Naive thymus-derived CD4-positive, alpha-beta T cell (primary cell): Measurements from ENCODE around the gene ALDH1A2. TPM values are rescaled to one million over a fixed set of nuclear protein-coding genes. Genes with fewer than 3 reads are reported as not detected.
A peak's percentile ranks its signal among the peaks of the same experiment; 100 is the strongest.
"Not testable (repeated sequence)": the region's sequence is repeated elsewhere in the genome, so short reads cannot be mapped to it uniquely, and the experiment has no call there.

ENCODE experiments used
- ATAC-seq: fragments of 150-1000 bp; cut with Tn5 transposase; 2 replicates; pipeline ENCODE4 v1.10.0; 2021; ENCODE audit warnings: mild to moderate bottlenecking, moderate library complexity
- CTCF ChIA-PET: fragments of 350-600 bp; sonication (Branson Sonifier 250); formaldehyde crosslinking; loops from one replicate; lab custom pipeline; 2021; ENCODE audit warnings: antibody characterized with exemption; lab: Charles Lee
- POLR2A ChIA-PET: fragments of 350-600 bp; sonication (Branson Sonifier 250); formaldehyde crosslinking; loops from one replicate; lab custom pipeline; 2021; ENCODE audit warnings: antibody characterized with exemption, inconsistent platforms; lab: Charles Lee
- DNase-seq, 9 donors: peaks; one replicate each; pipeline versions ENCODE4 v3.0.0 to v3.0.0-alpha.2; 2020 to 2022; ENCODE audit warnings: mixed read lengths in 1 of 9
- H3K27ac ChIP-seq: one replicate; pipeline ENCODE4 v1.7.0; 2013; ENCODE audit warnings: mild to moderate bottlenecking, low read depth, low read length, moderate library complexity
- H3K27me3 ChIP-seq, 2 donors: one replicate each; pipeline ENCODE4 v1.7.0; 2013; ENCODE audit warnings: low read length in 2 of 2, mild to moderate bottlenecking in 2 of 2, moderate library complexity in 2 of 2; ENCODE audit not compliant: control insufficient read depth in 2 of 2, insufficient read depth in 2 of 2
- H3K36me3 ChIP-seq, 3 experiments: 1 replicate in 2 of 3; 2 replicates in 1 of 3; pipeline ENCODE4 v1.7.0; 2013; ENCODE audit warnings: low read length in 3 of 3, mild to moderate bottlenecking in 3 of 3, moderate library complexity in 1 of 3; ENCODE audit not compliant: insufficient read depth in 3 of 3, control insufficient read depth in 2 of 3
- H3K4me1 ChIP-seq, 2 donors: one replicate each; pipeline ENCODE4 v1.7.0; 2013; ENCODE audit warnings: low read length in 2 of 2, mild to moderate bottlenecking in 2 of 2, moderate library complexity in 1 of 2; ENCODE audit not compliant: control insufficient read depth in 2 of 2, insufficient read depth in 2 of 2
- H3K4me3 ChIP-seq: 2 replicates; pipeline ENCODE4 v1.7.0; 2013; ENCODE audit warnings: mild to moderate bottlenecking, low read length
- H3K9me3 ChIP-seq, 3 experiments: 1 replicate in 2 of 3; 2 replicates in 1 of 3; pipeline ENCODE4 v1.7.0; 2013; ENCODE audit warnings: low read length in 3 of 3; ENCODE audit not compliant: control insufficient read depth in 2 of 3
- H3K27ac Mint-ChIP-seq, 9 donors: one replicate each; pipeline ENCODE4 v1.8.0; 2020 to 2022; ENCODE audit warnings: mixed read lengths in 9 of 9, mild to moderate bottlenecking in 8 of 9, moderate library complexity in 5 of 9, inconsistent platforms in 2 of 9
- H3K27me3 Mint-ChIP-seq, 5 donors: one replicate each; pipeline ENCODE4 v1.8.0; 2021 to 2022; ENCODE audit warnings: mixed read lengths in 5 of 5, mild to moderate bottlenecking in 1 of 5
- H3K36me3 Mint-ChIP-seq, 5 donors: one replicate each; pipeline ENCODE4 v1.8.0; 2020 to 2022; ENCODE audit warnings: mixed read lengths in 5 of 5, mild to moderate bottlenecking in 3 of 5, inconsistent platforms in 1 of 5
- H3K4me1 Mint-ChIP-seq, 7 donors: one replicate each; pipeline ENCODE4 v1.8.0; 2020 to 2022; ENCODE audit warnings: mixed read lengths in 7 of 7, mild to moderate bottlenecking in 3 of 7, inconsistent platforms in 1 of 7
- H3K4me3 Mint-ChIP-seq, 10 donors: one replicate each; pipeline ENCODE4 v1.8.0; 2020 to 2022; ENCODE audit warnings: mild to moderate bottlenecking in 10 of 10, mixed read lengths in 10 of 10, moderate library complexity in 6 of 10, inconsistent platforms in 2 of 10
- H3K9me3 Mint-ChIP-seq, 11 donors: one replicate each; pipeline ENCODE4 v1.8.0; 2020 to 2022; ENCODE audit warnings: mixed read lengths in 11 of 11, mild to moderate bottlenecking in 4 of 11, inconsistent platforms in 1 of 11, moderate library complexity in 1 of 11
- intact Hi-C, 2 donors: fragments of 100-400 bp; cut with micrococcal nuclease; formaldehyde crosslinking; loops; one replicate each; pipeline ENCODE4 v1.15.1; 2023
- polyA plus RNA-seq, 2 donors: library from polyadenylated mRNA; unstranded; fragments of 300-500 nt; fragmentation: Illumina TruSeq; gene quantifications; one replicate each; pipeline ENCODE4 v1.2.3, GENCODE V29; 2021
- total RNA-seq, 6 experiments: library from RNA in 5 of 6; stranded (reverse) in 5 of 6; gene quantifications; 1 replicate in 5 of 6; 2 replicates in 1 of 6; pipeline ENCODE4 v1.2.3 and lab custom pipeline; 2021 to 2026

The ALDH1A2 gene
- total and polyA plus RNA-seq, 7 experiments from 2014 or later: 1.7 TPM; not detected in 6

DNA sequence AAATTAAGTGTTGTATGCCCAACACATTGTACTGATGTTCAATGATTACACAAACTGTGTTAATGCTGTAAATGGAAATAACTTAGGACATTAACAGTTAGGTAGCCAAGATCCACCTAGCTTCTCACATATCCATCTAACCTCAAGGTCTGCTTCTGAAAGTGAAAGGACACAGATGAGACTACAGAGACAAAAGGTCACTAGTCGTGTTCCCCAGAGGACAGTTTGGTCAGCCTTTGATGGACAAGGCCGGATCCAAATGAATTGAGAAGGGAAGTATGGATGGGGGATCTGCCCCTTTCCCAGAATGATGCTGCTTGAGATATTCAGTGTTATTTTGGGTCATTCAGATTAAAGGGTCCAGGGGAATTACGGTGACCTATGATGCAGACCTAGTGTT, 17.2 kb downstream of the ALDH1A2 start:
- ChIA-PET POLR2A (no interaction called here), CTCF (no interaction called here)
- no peaks in the 10 kb centered on the region for H3K4me1 Mint-ChIP-seq
- intact Hi-C loops: loop anchor here in 1 of 2 donors (10.0 kb wide), 1 partner anchor 1447 kb away; no protein-coding TSS in a partner anchor
- no peak overlapping the region for H3K27ac Mint-ChIP-seq
- H3K4me3 ChIP-seq: no peak overlapping the region
- H3K27me3 Mint-ChIP-seq: peaks cover 34 to 69% (median 43%) of the 10 kb centered on the region in 5 donors
- no peaks in the 10 kb centered on the region for H3K27me3 ChIP-seq
- ATAC-seq: no peak
- no peak overlapping the region for H3K4me3 Mint-ChIP-seq
- no peaks in the 10 kb centered on the region for H3K36me3 Mint-ChIP-seq
- H3K27ac ChIP-seq: no peak overlapping the region
- no peaks in the 10 kb centered on the region for H3K36me3 ChIP-seq
- peaks cover 0 to 6% (median 0%) of the 10 kb centered on the region in 11 donors for H3K9me3 Mint-ChIP-seq
- DNase-seq: no peak
- no peaks in the 10 kb centered on the region for H3K9me3 ChIP-seq
- H3K4me1 ChIP-seq: no peaks in the 10 kb centered on the region

DNA sequence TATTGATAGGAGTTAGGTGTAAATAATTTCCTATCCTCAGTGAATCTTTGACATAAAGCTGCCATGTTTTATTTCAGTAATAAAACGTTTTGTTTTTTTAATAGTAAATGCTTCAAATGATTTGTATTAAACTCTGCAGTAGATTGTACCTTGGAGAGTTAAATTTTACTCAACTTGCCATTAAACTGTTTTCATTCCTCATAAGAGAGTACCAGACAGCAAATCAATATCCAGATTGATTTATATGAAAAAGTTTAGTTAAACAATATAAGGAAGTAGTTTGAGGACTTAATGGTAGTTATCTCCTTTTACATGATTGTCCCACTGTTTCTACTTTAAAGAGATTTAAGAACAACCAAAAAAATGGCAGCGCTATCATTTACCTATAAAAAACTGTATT, 18.4 kb downstream of the ALDH1A2 start:
- ATAC-seq: no peak
- no peak overlapping the region for H3K4me3 Mint-ChIP-seq
- H3K27me3 Mint-ChIP-seq: peaks cover 33 to 66% (median 46%) of the 10 kb centered on the region in 5 donors
- Histone ChIP-seq H3K27ac (no peak overlapping the region), H3K36me3 (no peaks in the 10 kb centered on the region), H3K9me3 (no peaks in the 10 kb centered on the region), H3K4me1 (no peaks in the 10 kb centered on the region), H3K4me3 (no peak overlapping the region), H3K27me3 (no peaks in the 10 kb centered on the region)
- H3K27ac Mint-ChIP-seq: no peak overlapping the region
- DNase-seq: no peak
- POLR2A ChIA-PET: no interaction called here
- H3K9me3 Mint-ChIP-seq: peaks cover 0 to 6% (median 0%) of the 10 kb centered on the region in 11 donors
- CTCF ChIA-PET: no interaction called here
- no peaks in the 10 kb centered on the region for H3K36me3 Mint-ChIP-seq
- no peaks in the 10 kb centered on the region for H3K4me1 Mint-ChIP-seq
- intact Hi-C loops: loop anchor here in 1 of 2 donors (10.0 kb wide), 1 partner anchor 1448 kb away; no protein-coding TSS in a partner anchor

DNA sequence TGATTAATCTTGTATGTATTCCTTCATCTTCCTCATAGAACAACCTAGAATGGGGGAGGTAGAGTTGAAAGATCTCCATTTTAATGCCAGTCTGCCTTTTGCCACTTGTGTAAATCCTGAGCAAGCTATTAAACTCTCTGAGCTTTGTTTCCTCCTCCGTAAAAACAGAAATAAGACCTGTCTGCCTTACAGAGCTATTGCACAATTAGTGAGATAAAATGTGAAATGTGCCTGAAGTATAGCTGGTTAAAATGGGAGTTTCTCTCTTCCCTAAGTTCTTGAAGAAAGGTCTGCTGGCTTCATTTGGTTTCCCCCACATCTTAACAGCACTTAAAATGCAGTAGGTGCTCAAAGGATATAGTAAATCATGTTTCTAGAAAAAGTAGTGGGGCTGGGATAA, 19.0 kb downstream of the ALDH1A2 start:
- H3K27ac Mint-ChIP-seq: no peak overlapping the region
- H3K4me1 Mint-ChIP-seq: no peaks in the 10 kb centered on the region
- ATAC-seq: no peak

DNA sequence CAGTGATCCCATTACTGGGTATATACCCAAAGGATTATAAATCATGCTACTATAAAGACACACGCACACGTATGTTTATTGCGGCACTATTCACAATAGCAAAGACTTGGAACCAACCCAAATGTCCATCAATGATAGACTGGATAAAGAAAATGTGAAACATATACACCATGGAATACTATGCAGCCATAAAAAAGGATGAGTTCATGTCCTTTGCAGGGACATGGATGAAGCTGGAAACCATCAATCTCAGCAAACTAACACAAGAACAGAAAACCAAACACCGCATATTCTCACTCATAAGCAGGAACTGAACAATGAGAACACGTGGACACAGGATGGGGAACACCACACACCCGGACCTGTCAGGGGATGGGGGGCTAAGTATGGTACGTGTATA, 20.1 kb downstream of the ALDH1A2 start:
- ATAC-seq, H3K36me3 Mint-ChIP-seq, CTCF ChIA-PET, H3K4me3 ChIP-seq, H3K9me3 ChIP-seq, H3K4me3 Mint-ChIP-seq, H3K4me1 ChIP-seq, H3K4me1 Mint-ChIP-seq, H3K27ac Mint-ChIP-seq, H3K36me3 ChIP-seq, H3K27ac ChIP-seq, H3K27me3 ChIP-seq, H3K9me3 Mint-ChIP-seq, DNase-seq, POLR2A ChIA-PET: not testable (repeated sequence)
- H3K27me3 Mint-ChIP-seq: peaks cover 33 to 65% (median 58%) of the 10 kb centered on the region in 5 donors
- intact Hi-C loops: loop anchor here in 1 of 2 donors (10.0 kb wide), 1 partner anchor 1449 kb away; no protein-coding TSS in a partner anchor

More for the DNA sequence above, 19.0 kb downstream of the ALDH1A2 start:
- H3K27me3 ChIP-seq: no peaks in the 10 kb centered on the region
- H3K9me3 ChIP-seq: no peaks in the 10 kb centered on the region
- Mint-ChIP-seq H3K9me3 (peaks cover 0 to 6% (median 0%) of the 10 kb centered on the region in 11 donors), H3K4me3 (no peak overlapping the region), H3K36me3 (no peaks in the 10 kb centered on the region), H3K27me3 (peaks cover 33 to 63% (median 50%) of the 10 kb centered on the region in 5 donors)
- no peak overlapping the region for H3K4me3 ChIP-seq
- intact Hi-C loops: loop anchor here in 1 of 2 donors (10.0 kb wide), 1 partner anchor 1448 kb away; no protein-coding TSS in a partner anchor
- no peaks in the 10 kb centered on the region for H3K36me3 ChIP-seq
- POLR2A ChIA-PET: no interaction called here
- no peak for DNase-seq
- no peaks in the 10 kb centered on the region for H3K4me1 ChIP-seq
- CTCF ChIA-PET: no interaction called here
- H3K27ac ChIP-seq: no peak overlapping the region

DNA sequence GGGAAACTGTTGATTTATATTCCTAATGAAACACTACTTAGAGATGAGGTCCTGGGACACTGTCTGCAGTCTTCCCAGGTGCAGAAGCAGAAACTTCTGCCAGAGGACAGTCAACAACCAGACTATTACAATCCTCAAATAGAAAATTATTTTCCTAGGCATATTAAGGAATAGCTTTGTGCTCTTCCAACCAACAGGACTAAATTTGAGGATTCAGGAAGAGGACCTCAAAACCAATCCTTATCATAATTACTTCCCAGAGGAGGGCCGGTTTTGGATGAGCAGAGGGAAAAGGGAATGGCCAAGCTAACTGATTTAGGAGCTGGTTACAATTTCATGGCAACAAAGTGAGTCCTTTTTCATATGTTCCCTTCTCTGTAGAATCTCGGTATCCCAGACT, 21.0 kb downstream of the ALDH1A2 start:
- ChIA-PET CTCF (no interaction called here), POLR2A (no interaction called here)
- no peak for ATAC-seq
- H3K27me3 ChIP-seq: no peaks in the 10 kb centered on the region
- no peak overlapping the region for H3K27ac Mint-ChIP-seq
- H3K9me3 ChIP-seq: no peaks in the 10 kb centered on the region
- no peaks in the 10 kb centered on the region for H3K36me3 Mint-ChIP-seq
- H3K4me3 ChIP-seq: no peak overlapping the region
- H3K4me3 Mint-ChIP-seq: no peak overlapping the region
- peaks cover 0 to under 1% (median 0%) of the 10 kb centered on the region in 7 donors for H3K4me1 Mint-ChIP-seq
- no peak overlapping the region for H3K27ac ChIP-seq
- no peak for DNase-seq
- intact Hi-C loops: loop anchor here in 1 of 2 donors (10.0 kb wide), 1 partner anchor 1450 kb away; no protein-coding TSS in a partner anchor
- H3K4me1 ChIP-seq: no peaks in the 10 kb centered on the region
- peaks cover 31 to 67% (median 55%) of the 10 kb centered on the region in 5 donors for H3K27me3 Mint-ChIP-seq
- H3K9me3 Mint-ChIP-seq: peaks cover 0 to 6% (median 0%) of the 10 kb centered on the region in 11 donors
- no peaks in the 10 kb centered on the region for H3K36me3 ChIP-seq

DNA sequence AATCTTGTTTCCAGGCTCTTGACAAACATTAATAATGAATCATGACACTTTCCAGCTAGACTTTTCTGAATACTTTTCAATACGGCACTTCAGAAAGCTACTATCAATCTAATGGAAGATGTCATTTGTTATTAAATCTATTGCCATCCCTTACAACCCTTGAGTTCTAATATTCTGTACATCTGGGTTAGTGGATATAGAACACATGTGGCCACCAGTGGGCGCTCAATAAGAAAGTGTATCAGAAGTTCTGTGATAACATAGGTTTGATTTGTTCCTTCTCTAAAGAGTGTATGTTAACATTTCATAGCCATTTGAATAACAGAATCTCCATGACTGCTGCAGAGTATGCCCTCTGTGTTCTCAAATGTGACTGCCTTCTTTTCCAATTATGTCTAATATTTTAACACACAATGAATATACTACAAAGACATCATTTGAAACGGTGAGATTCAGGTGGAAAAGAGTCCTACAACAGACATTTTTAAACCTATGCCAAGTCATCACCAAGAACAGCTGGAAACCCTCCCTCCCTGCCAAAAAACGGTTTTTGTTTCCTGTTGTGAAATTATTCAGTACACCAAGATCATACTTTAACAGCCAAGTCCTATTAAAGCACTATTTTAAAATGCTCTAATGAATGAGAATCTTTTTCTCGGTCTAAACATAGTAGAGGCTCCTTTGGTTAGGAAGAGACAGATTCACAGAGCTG, 22.2 kb downstream of the ALDH1A2 start:
- peaks cover 0 to 6% (median 0%) of the 10 kb centered on the region in 11 donors for H3K9me3 Mint-ChIP-seq
- no peak overlapping the region for H3K4me3 Mint-ChIP-seq
- POLR2A ChIA-PET: no interaction called here
- H3K4me3 ChIP-seq: no peak overlapping the region
- H3K27ac ChIP-seq: no peak overlapping the region
- CTCF ChIA-PET: no interaction called here
- ATAC-seq (peak; percentile 63), DNase-seq (peak in 4 of 9 donors; percentile 10 to 36 (median 20))
- no peak overlapping the region for H3K27ac Mint-ChIP-seq
- no peaks in the 10 kb centered on the region for H3K36me3 ChIP-seq
- H3K4me1 Mint-ChIP-seq: peaks cover 0 to 1% (median 0%) of the 10 kb centered on the region in 7 donors
- no peaks in the 10 kb centered on the region for H3K9me3 ChIP-seq
- H3K27me3 Mint-ChIP-seq: peaks cover 27 to 63% (median 45%) of the 10 kb centered on the region in 5 donors
- intact Hi-C loops: loop anchor here (1.0 to 10.0 kb wide), 3 partner anchors 23 to 1451 kb away; no protein-coding TSS in a partner anchor
- no peaks in the 10 kb centered on the region for H3K27me3 ChIP-seq
- no peaks in the 10 kb centered on the region for H3K4me1 ChIP-seq
- H3K36me3 Mint-ChIP-seq: no peaks in the 10 kb centered on the region
